Stomach (tissue), 9 donors: ENCODE results near the gene ESR2. TPM values are rescaled to one million over a fixed set of nuclear protein-coding genes. Genes with fewer than 3 reads are reported as not detected.
"Not testable (repeated sequence)": the region's sequence is repeated elsewhere in the genome, so short reads cannot be mapped to it uniquely, and the experiment has no call there.

ENCODE experiments used
- DNase-seq, 2 donors: peaks; one replicate each; pipeline versions ENCODE4 v3.0.0 to v3.0.0-alpha.2; 2013 to 2019
- H3K27ac ChIP-seq, 5 donors: fragments of 200-600 bp in 4 of 5; sonication (generic) in 4 of 5; one replicate each; pipeline ENCODE4 v1.5.1; 2013 to 2019; ENCODE audit warnings: mild to moderate bottlenecking in 1 of 5, moderate library complexity in 1 of 5
- H3K27me3 ChIP-seq, 3 donors: fragments of 200-600 bp; sonication (generic); one replicate each; pipeline ENCODE4 v1.5.1; 2017 to 2019; ENCODE audit warnings: mixed run types in 1 of 3
- H3K36me3 ChIP-seq, 4 donors: fragments of 200-600 bp; sonication (generic); 1 replicate in 3 of 4; 2 replicates in 1 of 4; pipeline ENCODE4 v1.5.1; 2016 to 2019
- H3K4me1 ChIP-seq, 4 donors: fragments of 200-600 bp; sonication (generic); one replicate each; pipeline ENCODE4 v1.5.1; 2016 to 2019
- H3K4me3 ChIP-seq, 4 donors: fragments of 200-600 bp; sonication (generic) in 3 of 4; one replicate each; pipeline ENCODE4 v1.5.1; 2016 to 2019; ENCODE audit warnings: mild to moderate bottlenecking in 1 of 4
- H3K9me3 ChIP-seq, 4 donors: fragments of 200-600 bp; sonication (generic); one replicate each; pipeline ENCODE4 v1.5.1; 2016 to 2019
- EP300 ChIP-seq: sonication (generic); formaldehyde crosslinking; IDR thresholded peaks from one replicate; pipeline ENCODE4 v1.6.1; 2017; ENCODE audit warnings: antibody characterized with exemption
- POLR2A ChIP-seq, 4 donors: fragments of 450-650 bp; IDR thresholded peaks; one replicate each; pipeline ENCODE4 v1.6.1; 2016; ENCODE audit warnings: antibody characterized with exemption in 4 of 4, control low read depth in 2 of 4, mild to moderate bottlenecking in 1 of 4, moderate library complexity in 1 of 4
- POLR2AphosphoS5 ChIP-seq, 3 donors: sonication (generic); formaldehyde crosslinking; IDR thresholded peaks; one replicate each; pipeline ENCODE4 v1.6.1; 2016; ENCODE audit warnings: antibody characterized with exemption in 3 of 3
- WGBS, 5 donors: extraction: QIAGEN DNeasy Blood & Tissue Kit in 3 of 5; methylation state at CpG; one replicate each; pipeline versions ENCODE4 v1.1.5 to v1.1.7; 2013 to 2018; 5-methylcytosine and 5-hydroxymethylcytosine counted together
- intact Hi-C: fragments of 100-400 bp; cut with DNase I; formaldehyde crosslinking; loops from one replicate; pipeline ENCODE4 v1.15.1; 2023; ENCODE audit warnings: low total_unique reads
- polyA plus RNA-seq, 3 donors: library from polyadenylated mRNA; stranded (reverse); fragments of 200-250 nt; gene quantifications; one replicate each; pipeline ENCODE4 v1.2.3, GENCODE V29; 2013
- total RNA-seq, 5 donors: library from RNA; depleted of rRNA; stranded (reverse); fragments of >200 nt; gene quantifications; one replicate each; pipeline versions ENCODE4 v1.1.0 to v1.2.3, GENCODE V29; 2014 to 2016
- TF ChIP-seq, protein P1 (sequence below), 7 experiments: fragments of 450-650 bp in 4 of 7; fragments of 200-600 bp in 3 of 7; sonication (generic) in 3 of 7; IDR thresholded peaks; one replicate each; pipeline ENCODE4 v1.5.1; 2016 to 2019; ENCODE audit warnings: antibody characterized with exemption in 7 of 7, control low read depth in 2 of 7, mild to moderate bottlenecking in 1 of 7
- donor health status: healthy with polysubstance abuse.
- donor health status: Bipolar disorder and iron deficiency.
- donor health status: healthy.

Gene ESR2
- total and polyA plus RNA-seq, 8 donors = 0.08 to 1.3 (median 0.58) TPM; not detected in 5

DNA sequence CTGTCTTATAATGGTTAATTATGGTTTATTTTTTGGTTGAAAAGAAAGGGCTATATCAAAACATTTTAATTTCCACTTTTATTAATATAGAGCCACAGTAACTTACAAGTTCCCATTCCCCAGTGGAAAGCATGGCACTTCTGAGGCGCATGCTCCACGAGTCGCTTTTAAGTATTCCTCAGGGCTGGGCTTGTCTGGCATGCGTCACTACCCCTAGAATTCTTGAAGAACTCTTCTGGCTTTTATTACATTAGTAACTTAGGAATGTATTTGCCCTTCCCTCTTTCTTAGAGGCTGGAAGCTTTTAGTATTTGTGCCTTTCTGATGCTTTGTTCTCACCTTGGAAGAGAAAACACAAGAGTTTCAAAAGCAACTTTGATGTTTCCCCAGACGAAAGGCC is 81.1 kb downstream of the ESR2 start:
- peak overlapping the region; percentile 9 to 59 (median 51) for H3K27ac ChIP-seq
- peaks cover 19 to 50% (median 31%) of the 10 kb centered on the region in 4 donors for H3K4me1 ChIP-seq
- peak in 1 of 2 donors; percentile 49 for DNase-seq
- H3K4me3 ChIP-seq = no peak overlapping the region
- no peak for TF ChIP-seq POLR2A (IDR thresholded peaks at IDR 0.05)
- no peak for TF ChIP-seq POLR2AphosphoS5 (IDR thresholded peaks at IDR 0.05)
- H3K27me3 ChIP-seq = no peaks in the 10 kb centered on the region
- H3K36me3 ChIP-seq = peaks cover 51 to 99% (median 96%) of the 10 kb centered on the region in 4 donors
- no peaks in the 10 kb centered on the region for H3K9me3 ChIP-seq
- 48 to 73% (median 65%) methylated on average over 5 of the region's 5 CpGs for WGBS, 5 donors
- intact Hi-C loops = no loop called here

DNA sequence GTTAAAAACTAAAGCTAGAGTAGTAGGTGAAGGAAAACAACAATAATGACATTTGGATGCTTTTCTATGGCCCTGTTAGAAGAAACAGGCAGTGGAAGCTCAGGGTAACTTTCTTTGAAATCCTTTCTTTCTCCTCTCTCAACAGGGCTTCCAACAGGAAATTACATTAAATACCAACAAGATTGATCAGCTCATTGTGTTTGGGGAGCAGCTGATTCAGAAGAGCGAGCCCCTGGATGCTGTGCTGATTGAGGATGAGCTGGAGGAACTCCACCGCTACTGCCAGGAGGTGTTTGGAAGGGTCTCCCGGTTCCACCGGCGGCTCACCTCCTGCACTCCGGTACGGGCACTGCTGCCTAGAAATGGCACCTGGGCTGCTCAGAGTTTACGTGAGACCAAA is 81.5 kb downstream of the ESR2 start:
- WGBS, 5 donors = 91 to 96% (median 93%) methylated on average over 8 of the region's 8 CpGs
- Histone ChIP-seq H3K4me1 (peaks cover 15 to 46% (median 27%) of the 10 kb centered on the region in 4 donors), H3K27me3 (no peaks in the 10 kb centered on the region), H3K4me3 (no peak overlapping the region), H3K9me3 (no peaks in the 10 kb centered on the region), H3K36me3 (peaks cover 48 to 97% (median 95%) of the 10 kb centered on the region in 4 donors), H3K27ac (peak overlapping the region in 3 of 5 donors; percentile 9 to 51 (median 24))
- DNase-seq = no peak
- TF ChIP-seq, protein P1, sequence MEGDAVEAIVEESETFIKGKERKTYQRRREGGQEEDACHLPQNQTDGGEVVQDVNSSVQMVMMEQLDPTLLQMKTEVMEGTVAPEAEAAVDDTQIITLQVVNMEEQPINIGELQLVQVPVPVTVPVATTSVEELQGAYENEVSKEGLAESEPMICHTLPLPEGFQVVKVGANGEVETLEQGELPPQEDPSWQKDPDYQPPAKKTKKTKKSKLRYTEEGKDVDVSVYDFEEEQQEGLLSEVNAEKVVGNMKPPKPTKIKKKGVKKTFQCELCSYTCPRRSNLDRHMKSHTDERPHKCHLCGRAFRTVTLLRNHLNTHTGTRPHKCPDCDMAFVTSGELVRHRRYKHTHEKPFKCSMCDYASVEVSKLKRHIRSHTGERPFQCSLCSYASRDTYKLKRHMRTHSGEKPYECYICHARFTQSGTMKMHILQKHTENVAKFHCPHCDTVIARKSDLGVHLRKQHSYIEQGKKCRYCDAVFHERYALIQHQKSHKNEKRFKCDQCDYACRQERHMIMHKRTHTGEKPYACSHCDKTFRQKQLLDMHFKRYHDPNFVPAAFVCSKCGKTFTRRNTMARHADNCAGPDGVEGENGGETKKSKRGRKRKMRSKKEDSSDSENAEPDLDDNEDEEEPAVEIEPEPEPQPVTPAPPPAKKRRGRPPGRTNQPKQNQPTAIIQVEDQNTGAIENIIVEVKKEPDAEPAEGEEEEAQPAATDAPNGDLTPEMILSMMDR (IDR thresholded peaks at IDR 0.05) = no peak
- no peak for TF ChIP-seq EP300
- no peak for TF ChIP-seq POLR2AphosphoS5 (IDR thresholded peaks at IDR 0.05)
- intact Hi-C loops = no loop called here

DNA sequence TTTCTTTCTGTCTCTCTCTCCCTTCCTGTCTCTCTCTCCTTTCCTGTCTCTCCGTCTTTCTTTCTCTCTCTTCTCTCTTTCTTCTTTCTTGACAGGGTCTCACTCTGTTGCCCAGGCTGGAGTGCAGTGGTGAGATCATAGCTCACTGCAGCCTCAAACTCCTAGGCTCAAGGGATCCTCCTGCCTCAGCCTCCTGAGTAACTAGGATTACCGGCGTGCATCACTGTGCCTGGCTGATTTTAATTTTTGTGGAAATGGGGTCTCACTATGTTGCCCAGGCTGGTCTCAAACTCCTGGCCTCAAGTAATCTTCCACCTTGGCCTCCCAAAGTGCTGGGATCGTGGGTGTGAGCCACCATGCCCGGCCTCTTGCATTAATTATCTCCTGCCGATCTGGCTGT is 83.3 kb downstream of the ESR2 start:
- 88 to 95% (median 91%) methylated on average over 6 of the region's 6 CpGs for WGBS, 5 donors
- H3K9me3 ChIP-seq, H3K27me3 ChIP-seq, H3K4me3 ChIP-seq, intact Hi-C loops, DNase-seq, H3K27ac ChIP-seq: not testable (repeated sequence)
- Histone ChIP-seq H3K4me1 (peaks cover 15 to 38% (median 24%) of the 10 kb centered on the region in 4 donors), H3K36me3 (peaks cover 34 to 82% (median 78%) of the 10 kb centered on the region in 4 donors)

DNA sequence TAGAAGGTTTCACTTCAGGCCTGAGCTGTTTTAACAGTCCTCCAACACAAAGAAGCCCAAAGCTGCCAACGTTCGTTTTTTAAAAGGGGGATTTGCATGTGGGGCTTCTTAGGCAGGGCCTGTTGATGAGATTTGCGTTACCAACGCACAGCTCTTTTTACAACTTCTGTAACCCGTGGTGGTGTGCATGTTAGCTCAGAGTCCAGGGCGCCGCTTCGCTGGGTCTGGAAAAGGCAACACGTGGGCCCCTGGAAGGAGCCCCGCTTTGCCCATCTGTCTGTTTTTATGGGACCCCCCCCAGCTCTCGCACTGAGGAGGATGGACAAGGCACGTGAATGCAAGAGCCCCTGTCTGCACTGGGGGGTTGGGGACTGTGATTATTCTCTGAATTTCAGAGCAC is 84.0 kb downstream of the ESR2 start:
- Histone ChIP-seq H3K4me3 (no peak overlapping the region), H3K27ac (peak overlapping the region in 1 of 5 donors; percentile 39), H3K4me1 (peaks cover 15 to 33% (median 24%) of the 10 kb centered on the region in 4 donors), H3K9me3 (no peaks in the 10 kb centered on the region), H3K27me3 (no peaks in the 10 kb centered on the region), H3K36me3 (peaks cover 29 to 78% (median 71%) of the 10 kb centered on the region in 4 donors)
- WGBS, 5 donors = 85 to 93% (median 89%) methylated on average over 12 of the region's 12 CpGs
- intact Hi-C loops = no loop called here
- TF ChIP-seq POLR2A (IDR thresholded peaks at IDR 0.05) = no peak
- TF ChIP-seq EP300 = no peak
- TF ChIP-seq, protein P1 (IDR thresholded peaks at IDR 0.05) = no peak
- no peak for TF ChIP-seq POLR2AphosphoS5 (IDR thresholded peaks at IDR 0.05)
- no peak for DNase-seq

DNA sequence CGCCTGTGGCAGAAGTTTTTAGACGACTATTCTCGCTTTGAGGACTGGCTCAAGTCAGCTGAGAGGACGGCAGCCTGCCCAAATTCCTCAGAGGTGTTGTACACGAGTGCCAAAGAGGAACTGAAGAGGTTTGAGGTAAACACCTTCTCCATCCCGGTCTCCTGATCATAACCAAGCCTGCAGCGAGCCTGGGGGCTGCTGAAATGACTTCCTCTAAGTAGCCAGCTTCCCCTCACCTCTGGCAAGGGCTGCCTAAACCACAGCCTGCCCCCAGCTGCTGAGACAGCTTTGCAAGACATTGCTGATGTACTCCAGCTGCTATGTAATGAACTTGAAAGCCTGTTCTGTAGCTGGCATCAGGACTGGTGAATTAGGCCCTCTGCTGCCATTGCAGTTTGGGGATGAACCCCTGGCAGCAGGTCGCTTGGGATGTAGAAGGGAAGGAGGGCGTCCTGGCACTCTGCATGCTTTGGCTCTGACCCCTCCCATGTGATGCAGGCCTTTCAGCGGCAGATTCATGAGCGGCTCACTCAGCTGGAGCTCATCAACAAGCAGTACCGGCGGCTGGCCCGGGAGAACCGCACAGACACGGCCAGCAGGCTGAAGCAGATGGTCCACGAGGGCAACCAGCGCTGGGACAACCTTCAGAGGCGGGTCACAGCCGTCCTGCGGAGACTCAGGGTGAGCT is 84.6 kb downstream of the ESR2 start:
- H3K9me3 ChIP-seq = no peaks in the 10 kb centered on the region
- peaks cover 24 to 71% (median 68%) of the 10 kb centered on the region in 4 donors for H3K36me3 ChIP-seq
- 42 to 72% (median 67%) methylated on average over 8 to 21 of the region's 21 CpGs for WGBS, 5 donors
- H3K4me3 ChIP-seq = no peak overlapping the region
- TF ChIP-seq, protein P1 (IDR thresholded peaks at IDR 0.05) = no peak
- TF ChIP-seq POLR2AphosphoS5 (IDR thresholded peaks at IDR 0.05) (no peak), EP300 (no peak), POLR2A (IDR thresholded peaks at IDR 0.05) (no peak)
- DNase-seq = peak in 1 of 2 donors; percentile 62
- intact Hi-C loops = no loop called here
- peaks cover 11 to 30% (median 19%) of the 10 kb centered on the region in 4 donors for H3K4me1 ChIP-seq
- peak overlapping the region in 1 of 5 donors; percentile 39 for H3K27ac ChIP-seq
- H3K27me3 ChIP-seq = no peaks in the 10 kb centered on the region
